ENCODE results near the gene PTPRT. TPM values are rescaled to one million over a fixed set of nuclear protein-coding genes. Genes with fewer than 3 reads are reported as not detected.

Gene PTPRT
- total RNA-seq, 4 donors from 2014 or later = 0.63 to 2.2 (median 1.8) TPM

DNA sequence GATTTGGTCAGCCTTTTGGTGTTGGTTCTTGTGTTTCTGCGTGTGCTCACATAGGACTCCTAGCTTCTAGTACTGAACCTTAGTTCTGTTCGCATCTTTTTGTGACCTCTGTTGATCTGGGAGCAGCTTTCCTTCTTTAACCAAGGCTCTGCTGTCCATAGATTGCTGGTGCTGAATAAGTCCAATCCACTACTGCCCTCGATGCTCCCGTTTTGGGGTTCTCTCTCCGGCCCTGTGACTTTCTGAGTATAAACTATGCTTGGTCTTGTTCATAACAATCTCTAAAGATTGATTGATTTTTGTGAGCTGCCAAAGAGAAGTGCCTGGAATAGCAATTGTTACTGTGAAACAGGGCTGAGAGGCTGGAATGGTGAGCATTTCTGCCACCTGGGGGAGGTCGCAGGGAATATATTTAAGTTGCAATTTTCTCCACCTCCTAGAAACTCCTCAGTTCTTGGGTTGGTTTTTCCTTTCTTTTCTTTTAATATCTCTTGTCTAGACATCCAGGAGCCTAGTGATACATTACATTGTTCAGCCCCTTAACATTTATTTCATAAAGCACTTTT lies 1148.6 kb downstream of the PTPRT start:
- no peak for DNase-seq (ENCODE audit: low spot score)
- TF ChIP-seq, protein P1, sequence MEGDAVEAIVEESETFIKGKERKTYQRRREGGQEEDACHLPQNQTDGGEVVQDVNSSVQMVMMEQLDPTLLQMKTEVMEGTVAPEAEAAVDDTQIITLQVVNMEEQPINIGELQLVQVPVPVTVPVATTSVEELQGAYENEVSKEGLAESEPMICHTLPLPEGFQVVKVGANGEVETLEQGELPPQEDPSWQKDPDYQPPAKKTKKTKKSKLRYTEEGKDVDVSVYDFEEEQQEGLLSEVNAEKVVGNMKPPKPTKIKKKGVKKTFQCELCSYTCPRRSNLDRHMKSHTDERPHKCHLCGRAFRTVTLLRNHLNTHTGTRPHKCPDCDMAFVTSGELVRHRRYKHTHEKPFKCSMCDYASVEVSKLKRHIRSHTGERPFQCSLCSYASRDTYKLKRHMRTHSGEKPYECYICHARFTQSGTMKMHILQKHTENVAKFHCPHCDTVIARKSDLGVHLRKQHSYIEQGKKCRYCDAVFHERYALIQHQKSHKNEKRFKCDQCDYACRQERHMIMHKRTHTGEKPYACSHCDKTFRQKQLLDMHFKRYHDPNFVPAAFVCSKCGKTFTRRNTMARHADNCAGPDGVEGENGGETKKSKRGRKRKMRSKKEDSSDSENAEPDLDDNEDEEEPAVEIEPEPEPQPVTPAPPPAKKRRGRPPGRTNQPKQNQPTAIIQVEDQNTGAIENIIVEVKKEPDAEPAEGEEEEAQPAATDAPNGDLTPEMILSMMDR (IDR thresholded peaks at IDR 0.05) = no peak
- no peak for ATAC-seq (ENCODE audit: low FRiP score)

DNA sequence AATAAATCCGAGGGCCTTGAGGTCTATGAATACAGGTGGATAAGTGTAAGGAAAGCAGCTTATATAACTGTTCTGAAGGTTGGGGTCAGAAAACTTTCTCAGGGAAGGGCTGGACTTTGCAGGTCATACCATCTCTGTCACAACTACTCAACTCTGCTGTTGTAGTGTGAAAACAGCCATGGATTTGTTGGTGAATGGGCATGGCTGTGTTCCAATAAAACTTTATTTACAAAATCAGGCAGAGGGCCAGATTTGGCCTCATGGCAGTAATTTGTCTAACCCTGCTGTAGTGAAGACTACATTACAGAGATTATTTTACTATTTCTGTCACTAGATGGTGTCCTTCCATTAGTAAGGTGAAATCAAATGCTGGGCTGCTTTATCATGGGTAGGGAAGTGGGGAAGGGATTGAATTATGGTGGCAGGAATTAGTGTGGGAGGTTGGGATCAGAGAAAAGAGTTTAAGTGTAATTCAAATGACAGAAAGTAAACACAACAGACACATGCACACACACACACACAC lies 1161.9 kb downstream of the PTPRT start:
- TF ChIP-seq, protein P1 (IDR thresholded peaks at IDR 0.05) = no peak

GRCh38 chr20:42026599-42026998 lies 1163.1 kb downstream of the PTPRT start:
- TF ChIP-seq, protein P1 (IDR thresholded peaks at IDR 0.05) = no peak
- DNase-seq (ENCODE audit: low spot score) (no peak), ATAC-seq (ENCODE audit: low FRiP score) (no peak)

More for the DNA sequence above, 1161.9 kb downstream of the PTPRT start:
- no peak for DNase-seq (ENCODE audit: low spot score)
- no peak for ATAC-seq (ENCODE audit: low FRiP score)

DNA sequence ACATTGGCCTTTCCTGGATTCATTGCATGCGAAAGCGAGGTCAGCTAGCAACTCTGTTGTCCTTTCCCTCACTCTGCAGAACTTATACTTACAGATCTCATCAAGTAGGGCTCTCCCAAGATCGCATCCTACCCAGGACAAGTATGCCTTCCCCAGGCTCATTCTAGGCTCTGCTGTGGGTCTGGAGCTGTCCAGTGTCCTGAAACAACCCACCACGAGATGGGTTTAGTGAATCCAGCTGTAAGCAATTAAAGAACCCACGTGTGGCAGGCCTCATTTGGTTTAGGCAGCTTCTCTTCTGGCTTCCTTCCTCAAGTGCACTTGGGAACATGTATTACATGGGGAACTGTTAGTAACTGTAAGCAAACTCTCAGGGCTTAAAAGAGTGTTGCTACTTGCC lies 1165.1 kb downstream of the PTPRT start:
- TF ChIP-seq, protein P1 (IDR thresholded peaks at IDR 0.05) = no peak
- ATAC-seq (ENCODE audit: low FRiP score) (no peak), DNase-seq (ENCODE audit: low spot score) (no peak)

Small RNA genes within 50 kb of the gene (small RNA-seq; reads per million reads assigned to genes)
- not detected for gene RN7SKP100
